HG02852 (cell line): ENCODE results near the gene NIT2.
"Not testable (repeated sequence)": the region's sequence is repeated elsewhere in the genome, so short reads cannot be mapped to it uniquely, and the experiment has no call there.

Experiments
- ATAC-seq: cut with Tn5 transposase; IDR thresholded peaks from one replicate; pipeline ENCODE4 v1.9.1; 2021; ENCODE audit warnings: mild to moderate bottlenecking, moderate library complexity; ENCODE audit not compliant: unreplicated experiment

The NIT2 gene

GRCh38 chr3:100334488-100335351 lies at the start of gene NIT2:
TSS of gene NIT2 (plus strand) at chr3:100334757. CDS start at chr3:100334792, 35 bp downstream.
- ATAC-seq: peak; percentile 95

DNA sequence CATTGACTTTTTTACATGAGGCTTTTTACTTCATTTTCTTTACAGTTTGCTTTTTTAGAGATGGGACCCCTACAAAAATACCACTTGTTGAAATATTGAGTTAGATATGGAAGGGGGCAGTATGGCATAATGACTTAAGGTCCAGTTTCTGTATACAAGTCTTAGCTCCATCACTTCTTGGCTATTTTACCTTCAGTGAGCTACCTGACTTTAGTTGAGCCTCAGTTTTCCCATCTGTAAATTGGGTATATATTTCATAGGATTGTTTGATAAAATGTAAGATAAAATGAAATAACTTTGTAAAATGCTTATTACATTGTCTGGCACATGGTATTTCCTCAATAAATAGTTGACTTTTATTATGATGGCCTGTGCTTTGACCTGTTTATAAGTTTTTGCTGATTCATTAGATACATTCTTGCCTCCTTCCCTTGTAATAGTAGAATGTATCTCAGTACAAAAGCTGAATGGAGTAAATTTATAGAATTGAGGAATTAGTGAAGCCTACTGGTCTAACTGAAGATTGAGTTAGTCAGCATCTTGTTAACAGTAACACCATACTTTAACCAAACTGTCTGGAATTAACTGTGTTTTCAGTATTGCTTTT lies 46.2 kb upstream of the NIT2 start:
- ATAC-seq: no peak

GRCh38 chr3:100289339-100289738 lies 45.2 kb upstream of the NIT2 start:
- no peak for ATAC-seq

- no peak for ATAC-seq
These were observed 39.5 kb upstream of the NIT2 start for GRCh38 chr3:100295089-100295488.

DNA sequence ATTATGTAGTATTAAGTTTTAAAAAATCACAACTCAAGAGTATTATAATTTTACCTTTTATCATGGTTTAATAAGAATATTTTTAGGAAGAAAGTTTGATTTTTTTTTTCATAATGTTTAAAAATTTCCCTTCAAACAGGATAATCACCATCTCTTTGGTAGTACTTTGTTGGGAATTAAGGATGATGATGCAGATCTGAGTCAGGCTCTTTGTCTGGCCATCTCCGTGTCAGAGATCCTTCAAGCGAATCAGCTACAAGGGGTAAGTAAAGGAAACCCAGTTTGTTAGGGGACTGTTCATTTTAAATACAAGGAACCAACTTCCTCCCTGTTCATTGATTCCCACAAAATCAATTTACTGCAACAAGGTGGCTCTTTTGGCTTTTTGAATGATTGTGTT lies 36.8 kb upstream of the NIT2 start:
- ATAC-seq: no peak

DNA sequence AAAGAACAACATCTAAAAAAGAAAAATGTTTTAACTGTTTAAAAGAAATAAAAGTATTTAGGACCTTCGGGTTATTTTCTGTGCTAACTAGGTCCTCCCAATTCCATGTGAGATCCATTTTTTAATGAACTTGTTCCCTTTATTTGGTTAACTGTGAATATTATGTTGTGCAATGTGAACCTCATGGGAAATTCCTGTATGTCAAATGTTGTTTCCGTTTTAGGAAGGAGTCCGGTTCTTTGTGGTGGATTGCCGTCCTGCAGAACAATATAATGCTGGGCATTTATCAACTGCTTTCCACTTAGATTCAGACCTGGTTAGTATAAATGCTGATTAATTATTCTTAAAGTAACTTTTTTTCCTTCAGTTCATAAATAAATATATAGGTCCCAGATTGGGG lies 35.5 kb upstream of the NIT2 start:
- no peak for ATAC-seq

DNA sequence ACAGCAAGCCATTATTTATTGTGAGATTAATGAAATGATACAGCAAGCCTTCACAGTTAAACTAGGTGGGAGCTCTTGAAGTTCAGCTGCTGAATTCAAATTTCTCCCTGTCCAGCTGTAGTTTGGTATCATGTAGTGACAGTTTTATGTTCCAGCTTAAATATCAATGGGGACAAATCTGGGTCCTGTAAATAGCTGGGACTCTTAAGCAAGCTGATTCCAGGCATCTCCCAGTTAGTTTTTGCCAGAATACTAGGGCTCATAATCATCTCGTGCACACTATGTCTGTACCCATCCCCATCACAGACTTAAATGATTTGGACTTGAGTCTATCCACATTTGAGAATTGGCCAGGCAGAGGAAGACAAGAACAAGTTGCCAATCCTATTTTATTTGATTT lies 27.9 kb upstream of the NIT2 start:
- no peak for ATAC-seq

DNA sequence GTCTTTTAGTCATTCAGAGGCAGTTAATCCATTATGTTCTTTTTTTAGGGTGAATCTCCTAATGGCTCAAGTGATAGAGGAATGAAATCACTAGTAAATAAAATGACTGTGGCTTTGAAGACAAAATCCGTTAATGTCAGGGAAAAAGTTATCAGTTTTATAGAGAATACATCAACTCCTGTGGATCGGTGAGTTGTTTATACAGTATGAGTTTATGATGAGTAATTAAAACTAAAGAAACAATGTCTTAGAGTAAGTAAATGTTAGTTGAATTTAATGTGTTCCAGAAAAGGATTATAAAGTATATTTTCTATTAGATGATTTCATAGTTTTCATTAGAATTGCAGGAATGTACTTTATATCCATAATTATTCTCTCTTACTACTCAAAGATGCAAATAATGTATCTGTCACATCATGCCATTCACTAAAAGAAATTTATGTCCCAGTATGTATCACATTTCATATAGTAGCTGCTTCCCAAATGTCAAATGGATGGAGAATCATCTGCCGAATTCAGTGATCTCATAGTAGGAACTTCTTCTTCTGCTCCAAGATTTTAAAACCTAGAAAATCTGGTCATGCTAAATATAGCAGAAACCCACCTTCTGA lies 24.1 kb upstream of the NIT2 start:
- ATAC-seq: no peak

GRCh38 chr3:100311011-100311410 lies 23.5 kb upstream of the NIT2 start:
- ATAC-seq: no peak

DNA sequence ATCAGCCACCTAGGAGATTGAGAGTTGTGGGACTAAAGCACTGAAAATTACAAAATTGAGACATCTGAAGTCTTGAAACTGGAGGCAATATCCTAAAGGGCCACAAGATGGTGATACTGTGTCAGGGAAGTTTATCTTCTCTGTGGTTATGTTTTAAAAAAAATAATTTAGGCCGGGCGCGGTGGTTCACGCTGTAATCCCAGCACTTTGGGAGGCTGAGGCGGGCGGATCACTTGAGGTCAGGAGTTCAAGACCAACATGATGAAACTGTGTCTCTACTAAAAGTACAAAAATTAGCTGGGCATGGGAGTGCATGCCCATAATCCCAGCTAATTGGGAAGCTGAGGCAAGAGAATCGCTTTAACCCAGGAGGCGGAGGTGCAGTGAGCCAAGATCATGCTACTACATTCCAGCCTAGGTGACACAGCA lies 17.9 kb upstream of the NIT2 start:
- ATAC-seq: peak; percentile 72

DNA sequence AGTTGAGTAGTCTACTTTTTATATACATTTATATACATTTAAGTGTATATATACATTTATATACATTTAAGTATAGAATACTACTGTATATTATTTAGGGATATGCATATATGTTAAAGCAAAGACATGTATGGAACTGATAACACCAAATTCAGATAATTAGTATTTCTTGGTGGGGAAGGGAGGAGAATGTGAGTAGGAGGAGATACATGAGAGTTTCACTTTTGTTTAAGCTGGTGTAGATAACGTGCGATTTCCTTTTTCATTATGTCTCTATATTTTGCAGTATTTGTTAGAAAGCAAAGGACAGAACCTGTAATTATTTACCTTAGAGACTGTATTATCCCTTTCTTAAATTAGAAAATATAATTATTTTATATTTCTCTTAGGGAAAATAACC lies 16.6 kb upstream of the NIT2 start:
- no peak for ATAC-seq

GRCh38 chr3:100319951-100320350 lies 14.6 kb upstream of the NIT2 start:
- no peak for ATAC-seq

GRCh38 chr3:100324044-100324443 lies 10.5 kb upstream of the NIT2 start:
- no peak for ATAC-seq

- no peak for ATAC-seq
These were observed 8.7 kb upstream of the NIT2 start for GRCh38 chr3:100325827-100326226.

- ATAC-seq: not testable (repeated sequence)
These were observed 7.2 kb upstream of the NIT2 start for GRCh38 chr3:100327377-100327776.

- ATAC-seq: no peak
These were observed 4.6 kb upstream of the NIT2 start for GRCh38 chr3:100329800-100330489.

GRCh38 chr3:100330651-100331050 lies 3.9 kb upstream of the NIT2 start:
- ATAC-seq: no peak

- ATAC-seq: no peak
These were observed 2.9 kb upstream of the NIT2 start for GRCh38 chr3:100331660-100332059.

GRCh38 chr3:100333051-100333450 lies 1.5 kb upstream of the NIT2 start:
- no peak for ATAC-seq

- ATAC-seq: no peak
These were observed 528 bp upstream of the NIT2 start for GRCh38 chr3:100333970-100334487.

DNA sequence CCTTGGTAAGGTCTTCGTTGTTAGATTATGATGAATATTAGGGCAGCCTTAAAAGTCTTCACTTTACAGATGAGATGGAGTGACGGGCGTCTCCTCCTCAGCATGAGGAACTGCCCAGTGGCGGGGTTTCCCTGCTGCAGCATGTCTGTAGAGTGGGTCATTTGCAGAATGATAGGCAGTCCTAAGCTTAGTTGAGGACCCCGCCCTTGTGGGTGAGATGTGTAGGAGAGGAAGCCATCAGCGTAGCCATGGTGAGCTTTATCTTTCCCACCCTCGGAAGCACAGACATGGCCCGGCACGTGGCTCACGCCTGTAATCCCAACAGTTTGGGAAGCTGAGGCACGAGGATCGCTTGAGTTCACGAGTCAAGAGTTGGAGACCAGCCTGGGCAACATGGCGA lies 877 bp downstream of the NIT2 start:
- ATAC-seq: peak; percentile 45
